Cardiac muscle cell (in vitro differentiated cells and primary cell): Measurements from ENCODE around the gene R3HDM2. TPM values are rescaled to one million over a fixed set of nuclear protein-coding genes. Genes with fewer than 3 reads are reported as not detected.

Experiments used
- DNase-seq, 2 donors: peaks; one replicate each; pipeline versions ENCODE4 v3.0.0 to v3.0.0-alpha.2; 2010 to 2017; ENCODE audit warnings: low read depth in 1 of 2, low spot score in 1 of 2
- H3K27ac ChIP-seq: fragments of 200-600 bp; sonication (generic); 2 replicates; pipeline ENCODE4 v1.5.1; 2016
- H3K27me3 ChIP-seq: fragments of 200-600 bp; sonication (generic); 2 replicates; pipeline ENCODE4 v1.6.0; 2016; ENCODE audit warnings: control low read depth
- H3K36me3 ChIP-seq: fragments of 200-600 bp; sonication (generic); 2 replicates; pipeline ENCODE4 v1.5.1; 2016; ENCODE audit warnings: control low read depth
- H3K4me1 ChIP-seq: fragments of 200-600 bp; sonication (generic); 2 replicates; pipeline ENCODE4 v1.8.1; 2017; ENCODE audit warnings: low read depth, mild to moderate bottlenecking, mixed run types
- H3K4me3 ChIP-seq: fragments of 200-600 bp; sonication (generic); 2 replicates; pipeline ENCODE4 v1.5.1; 2016; ENCODE audit warnings: mild to moderate bottlenecking
- H3K9me3 ChIP-seq: fragments of 200-600 bp; sonication (generic); 2 replicates; pipeline ENCODE4 v1.5.1; 2017; ENCODE audit warnings: low read depth, mild to moderate bottlenecking, control low read depth
- CTCF ChIP-seq: IDR thresholded peaks from 2 replicates; pipeline ENCODE4 v1.5.1; 2012; ENCODE audit warnings: low read depth, mild to moderate bottlenecking, low read length
- polyA plus RNA-seq: library from polyadenylated mRNA; unstranded; fragments of >200 nt; fragmentation: Nextera tagmentation; extraction: Ambion mirVana; gene quantifications from 2 replicates; pipeline ENCODE4 v1.2.1, GENCODE V29; 2016
- total RNA-seq: library from RNA; depleted of rRNA; stranded (reverse); fragments of >200 nt; gene quantifications from 2 replicates; pipeline ENCODE4 v1.2.3, GENCODE V29; 2016

R3HDM2 gene
- total and polyA plus RNA-seq, 2 experiments from 2014 or later: 23.3 to 59.9 TPM

DNA sequence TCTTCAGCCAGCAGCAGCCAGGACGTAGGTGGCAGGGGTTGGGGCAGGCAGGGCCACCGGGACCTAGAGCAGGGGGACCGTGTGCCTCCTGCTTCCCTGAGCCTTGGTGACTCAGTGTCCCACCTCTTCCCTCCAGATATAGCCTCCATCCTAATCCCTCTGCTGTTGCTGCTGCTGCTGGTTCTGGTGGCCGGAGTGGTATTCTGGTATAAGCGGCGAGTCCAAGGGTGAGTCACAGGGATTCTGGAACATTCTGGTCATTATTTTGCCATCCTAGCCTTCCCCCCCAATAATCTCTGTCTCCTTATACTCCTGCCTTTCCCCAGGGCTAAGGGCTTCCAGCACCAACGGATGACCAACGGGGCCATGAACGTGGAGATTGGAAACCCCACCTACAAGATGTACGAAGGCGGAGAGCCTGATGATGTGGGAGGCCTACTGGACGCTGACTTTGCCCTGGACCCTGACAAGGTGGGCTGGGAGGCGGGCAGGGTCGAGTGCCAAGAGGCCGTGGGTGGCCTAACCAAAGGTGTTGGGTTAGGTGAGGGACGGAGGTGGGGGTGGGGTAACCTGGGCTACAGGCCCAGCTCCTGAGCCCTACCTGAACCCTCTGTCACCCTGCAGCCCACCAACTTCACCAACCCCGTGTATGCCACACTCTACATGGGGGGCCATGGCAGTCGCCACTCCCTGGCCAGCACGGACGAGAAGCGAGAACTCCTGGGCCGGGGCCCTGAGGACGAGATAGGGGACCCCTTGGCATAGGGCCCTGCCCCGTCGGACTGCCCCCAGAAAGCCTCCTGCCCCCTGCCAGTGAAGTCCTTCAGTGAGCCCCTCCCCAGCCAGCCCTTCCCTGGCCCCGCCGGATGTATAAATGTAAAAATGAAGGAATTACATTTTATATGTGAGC lies 218.8 kb downstream of the R3HDM2 start:
- peak; percentile 11 for TF ChIP-seq CTCF
- H3K36me3 ChIP-seq: peaks cover 12% of the 10 kb centered on the region

DNA sequence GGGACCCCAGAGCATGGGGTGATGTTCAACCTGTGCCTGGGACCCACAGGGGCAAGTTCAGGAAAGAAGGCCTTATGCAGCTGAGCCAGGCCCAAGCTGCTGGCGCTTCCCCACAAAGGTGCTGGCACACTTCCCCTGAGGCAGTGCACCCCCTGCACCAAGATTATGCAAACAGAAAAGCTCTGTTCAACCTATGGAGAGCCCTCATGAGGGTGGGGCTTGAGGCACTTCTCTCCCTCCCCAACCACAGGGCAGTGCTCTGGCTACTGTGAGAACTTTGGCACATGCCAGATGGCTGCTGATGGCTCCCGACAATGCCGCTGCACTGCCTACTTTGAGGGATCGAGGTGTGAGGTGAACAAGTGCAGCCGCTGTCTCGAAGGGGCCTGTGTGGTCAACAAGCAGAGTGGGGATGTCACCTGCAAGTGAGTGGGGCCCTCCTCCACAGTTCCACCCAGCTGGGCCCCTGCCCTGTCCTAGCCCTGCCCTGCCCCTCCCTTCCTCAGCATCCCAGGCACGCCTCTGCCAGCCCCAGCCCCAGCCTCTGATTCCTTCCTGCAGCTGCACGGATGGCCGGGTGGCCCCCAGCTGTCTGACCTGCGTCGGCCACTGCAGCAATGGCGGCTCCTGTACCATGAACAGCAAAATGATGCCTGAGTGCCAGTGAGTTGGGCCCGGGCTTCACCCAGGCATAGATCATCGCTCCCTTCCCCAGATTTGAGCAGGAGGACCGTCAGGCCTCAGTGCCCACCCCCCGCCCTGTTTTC lies 219.7 kb downstream of the R3HDM2 start:
- no peak for TF ChIP-seq CTCF
- H3K4me1 ChIP-seq: no peaks in the 10 kb centered on the region

More for the DNA sequence above, 218.8 kb downstream of the R3HDM2 start:
- Histone ChIP-seq H3K27me3 (peaks cover 35% of the 10 kb centered on the region), H3K4me3 (no peak overlapping the region), H3K9me3 (no peaks in the 10 kb centered on the region), H3K4me1 (no peaks in the 10 kb centered on the region), H3K27ac (no peak overlapping the region)
- no peak for DNase-seq

GRCh38 chr12:57210461-57210860 lies 220.4 kb downstream of the R3HDM2 start:
- DNase-seq: no peak
- no peaks in the 10 kb centered on the region for H3K9me3 ChIP-seq
- no peak overlapping the region for H3K27ac ChIP-seq
- peaks cover 19% of the 10 kb centered on the region for H3K27me3 ChIP-seq
- no peak for TF ChIP-seq CTCF
- H3K36me3 ChIP-seq: peaks cover 18% of the 10 kb centered on the region
- H3K4me3 ChIP-seq: no peak overlapping the region
- H3K4me1 ChIP-seq: no peaks in the 10 kb centered on the region

More for the DNA sequence above, 219.7 kb downstream of the R3HDM2 start:
- Histone ChIP-seq H3K27me3 (peaks cover 25% of the 10 kb centered on the region), H3K9me3 (no peaks in the 10 kb centered on the region), H3K27ac (no peak overlapping the region), H3K4me3 (no peak overlapping the region), H3K36me3 (peaks cover 12% of the 10 kb centered on the region)
- DNase-seq: no peak

GRCh38 chr12:57209916-57210315 lies 220.9 kb downstream of the R3HDM2 start:
- DNase-seq: no peak
- peaks cover 20% of the 10 kb centered on the region for H3K36me3 ChIP-seq
- no peak for TF ChIP-seq CTCF

DNA sequence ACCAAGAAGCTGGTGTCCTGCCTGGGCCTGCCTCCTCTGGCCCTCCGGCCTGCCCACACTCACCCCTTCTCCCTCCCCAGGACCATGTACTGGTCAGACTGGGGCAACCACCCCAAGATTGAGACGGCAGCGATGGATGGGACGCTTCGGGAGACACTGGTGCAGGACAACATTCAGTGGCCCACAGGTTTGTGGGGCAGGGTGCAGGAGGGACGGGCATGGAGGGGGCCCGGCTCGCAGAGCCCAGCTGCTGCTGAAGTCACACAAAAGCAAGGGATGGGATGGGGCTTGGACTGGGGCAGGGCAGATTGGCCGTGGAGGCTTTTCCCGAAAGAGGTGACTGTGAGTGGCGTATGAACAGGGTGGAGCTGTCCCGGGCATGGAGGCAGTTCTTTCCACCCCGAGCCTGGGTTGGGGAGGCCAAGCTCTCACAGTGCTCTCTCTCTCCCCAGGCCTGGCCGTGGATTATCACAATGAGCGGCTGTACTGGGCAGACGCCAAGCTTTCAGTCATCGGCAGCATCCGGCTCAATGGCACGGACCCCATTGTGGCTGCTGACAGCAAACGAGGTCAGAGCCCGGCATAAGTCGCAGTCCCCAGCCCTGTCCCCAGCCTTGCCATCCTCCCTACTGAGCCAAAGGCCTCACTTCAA lies 222.1 kb downstream of the R3HDM2 start:
- no peak overlapping the region for H3K4me3 ChIP-seq
- H3K36me3 ChIP-seq: peaks cover 20% of the 10 kb centered on the region
- H3K27ac ChIP-seq: no peak overlapping the region
- peaks cover 2% of the 10 kb centered on the region for H3K27me3 ChIP-seq
- no peak for DNase-seq
- no peak for TF ChIP-seq CTCF
- H3K9me3 ChIP-seq: no peaks in the 10 kb centered on the region
- H3K4me1 ChIP-seq: no peaks in the 10 kb centered on the region

More at GRCh38 chr12:57209916-57210315, 220.9 kb downstream of the R3HDM2 start:
- Histone ChIP-seq H3K27me3 (peaks cover 13% of the 10 kb centered on the region), H3K9me3 (no peaks in the 10 kb centered on the region), H3K4me3 (no peak overlapping the region), H3K27ac (no peak overlapping the region), H3K4me1 (no peaks in the 10 kb centered on the region)
